Testis (tissue), 2 donors: Measurements from ENCODE around the gene OPHN1.

ENCODE experiments used
- POLR2A ChIP-seq: fragments of 450-650 bp; IDR thresholded peaks from one replicate; pipeline ENCODE4 v1.6.1; 2017; ENCODE audit warnings: antibody characterized with exemption, mild to moderate bottlenecking, moderate library complexity
- TF ChIP-seq, protein P1 (sequence below), 3 experiments: fragments of 450-650 bp in 2 of 3; fragments of 200-600 bp in 1 of 3; sonication (generic) in 1 of 3; IDR thresholded peaks; one replicate each; pipeline ENCODE4 v1.5.1; 2016 to 2019; ENCODE audit warnings: antibody characterized with exemption in 3 of 3, mild to moderate bottlenecking in 2 of 3, moderate library complexity in 1 of 3

DNA sequence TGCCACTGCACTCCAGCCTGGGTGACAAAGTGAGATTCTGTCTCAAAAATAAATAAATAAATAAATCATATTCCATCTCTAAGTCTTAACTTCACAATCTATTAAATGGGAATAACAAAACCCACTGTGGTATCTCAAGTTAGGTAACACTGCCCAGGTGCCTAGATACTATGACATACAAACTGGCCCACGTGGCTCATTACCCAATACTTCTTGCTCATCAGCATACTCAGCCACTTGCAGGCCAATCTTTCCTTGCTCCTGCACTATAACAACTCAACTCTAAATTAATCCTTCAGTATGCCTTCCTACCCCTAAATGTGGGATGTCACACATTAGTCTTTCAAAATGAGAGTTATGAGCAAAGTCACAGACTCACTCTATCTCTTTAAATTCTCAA, 230.1 kb downstream of the OPHN1 start:
- no peak for TF ChIP-seq POLR2A
- TF ChIP-seq, protein P1, sequence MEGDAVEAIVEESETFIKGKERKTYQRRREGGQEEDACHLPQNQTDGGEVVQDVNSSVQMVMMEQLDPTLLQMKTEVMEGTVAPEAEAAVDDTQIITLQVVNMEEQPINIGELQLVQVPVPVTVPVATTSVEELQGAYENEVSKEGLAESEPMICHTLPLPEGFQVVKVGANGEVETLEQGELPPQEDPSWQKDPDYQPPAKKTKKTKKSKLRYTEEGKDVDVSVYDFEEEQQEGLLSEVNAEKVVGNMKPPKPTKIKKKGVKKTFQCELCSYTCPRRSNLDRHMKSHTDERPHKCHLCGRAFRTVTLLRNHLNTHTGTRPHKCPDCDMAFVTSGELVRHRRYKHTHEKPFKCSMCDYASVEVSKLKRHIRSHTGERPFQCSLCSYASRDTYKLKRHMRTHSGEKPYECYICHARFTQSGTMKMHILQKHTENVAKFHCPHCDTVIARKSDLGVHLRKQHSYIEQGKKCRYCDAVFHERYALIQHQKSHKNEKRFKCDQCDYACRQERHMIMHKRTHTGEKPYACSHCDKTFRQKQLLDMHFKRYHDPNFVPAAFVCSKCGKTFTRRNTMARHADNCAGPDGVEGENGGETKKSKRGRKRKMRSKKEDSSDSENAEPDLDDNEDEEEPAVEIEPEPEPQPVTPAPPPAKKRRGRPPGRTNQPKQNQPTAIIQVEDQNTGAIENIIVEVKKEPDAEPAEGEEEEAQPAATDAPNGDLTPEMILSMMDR (IDR thresholded peaks at IDR 0.05): no peak
